ENCODE results near the gene TMEM132D.

DNA sequence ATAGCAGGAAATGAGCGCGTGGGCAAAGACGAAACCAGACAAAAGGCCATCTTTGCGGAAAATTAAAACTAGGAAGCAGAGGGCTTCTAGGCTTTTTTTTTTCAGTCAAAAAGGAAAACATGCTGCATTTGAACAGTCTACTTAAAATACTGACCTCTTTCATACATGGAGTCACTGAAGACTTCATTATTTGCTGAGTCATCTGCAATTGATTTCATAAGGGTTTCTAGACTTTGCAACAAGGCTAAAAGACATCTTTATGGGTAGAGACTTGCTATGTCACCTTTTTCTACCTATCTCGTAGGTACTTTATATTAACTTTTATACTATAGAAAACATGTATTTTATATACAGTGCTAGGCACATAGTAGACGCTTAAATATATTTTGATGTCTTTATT is 238.4 kb downstream of the TMEM132D start:
- TF ChIP-seq, protein P1, sequence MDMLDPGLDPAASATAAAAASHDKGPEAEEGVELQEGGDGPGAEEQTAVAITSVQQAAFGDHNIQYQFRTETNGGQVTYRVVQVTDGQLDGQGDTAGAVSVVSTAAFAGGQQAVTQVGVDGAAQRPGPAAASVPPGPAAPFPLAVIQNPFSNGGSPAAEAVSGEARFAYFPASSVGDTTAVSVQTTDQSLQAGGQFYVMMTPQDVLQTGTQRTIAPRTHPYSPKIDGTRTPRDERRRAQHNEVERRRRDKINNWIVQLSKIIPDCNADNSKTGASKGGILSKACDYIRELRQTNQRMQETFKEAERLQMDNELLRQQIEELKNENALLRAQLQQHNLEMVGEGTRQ (IDR thresholded peaks at IDR 0.05; ENCODE audit: low read depth, low read length), result no peak
- TF ChIP-seq, protein P2, sequence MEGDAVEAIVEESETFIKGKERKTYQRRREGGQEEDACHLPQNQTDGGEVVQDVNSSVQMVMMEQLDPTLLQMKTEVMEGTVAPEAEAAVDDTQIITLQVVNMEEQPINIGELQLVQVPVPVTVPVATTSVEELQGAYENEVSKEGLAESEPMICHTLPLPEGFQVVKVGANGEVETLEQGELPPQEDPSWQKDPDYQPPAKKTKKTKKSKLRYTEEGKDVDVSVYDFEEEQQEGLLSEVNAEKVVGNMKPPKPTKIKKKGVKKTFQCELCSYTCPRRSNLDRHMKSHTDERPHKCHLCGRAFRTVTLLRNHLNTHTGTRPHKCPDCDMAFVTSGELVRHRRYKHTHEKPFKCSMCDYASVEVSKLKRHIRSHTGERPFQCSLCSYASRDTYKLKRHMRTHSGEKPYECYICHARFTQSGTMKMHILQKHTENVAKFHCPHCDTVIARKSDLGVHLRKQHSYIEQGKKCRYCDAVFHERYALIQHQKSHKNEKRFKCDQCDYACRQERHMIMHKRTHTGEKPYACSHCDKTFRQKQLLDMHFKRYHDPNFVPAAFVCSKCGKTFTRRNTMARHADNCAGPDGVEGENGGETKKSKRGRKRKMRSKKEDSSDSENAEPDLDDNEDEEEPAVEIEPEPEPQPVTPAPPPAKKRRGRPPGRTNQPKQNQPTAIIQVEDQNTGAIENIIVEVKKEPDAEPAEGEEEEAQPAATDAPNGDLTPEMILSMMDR (conservative IDR thresholded peaks at IDR 0.05; ENCODE audit: low read depth, low read length), result no peak
- no peak for TF ChIP-seq CEBPB (IDR thresholded peaks at IDR 0.05; ENCODE audit: low read depth, low read length)
- no peak for TF ChIP-seq POLR2A (IDR thresholded peaks at IDR 0.05; ENCODE audit: low read depth, low read length)
- no peak for TF ChIP-seq SMC3 (IDR thresholded peaks at IDR 0.05; ENCODE audit: low read depth, low read length)
- TF ChIP-seq BHLHE40 (IDR thresholded peaks at IDR 0.05; ENCODE audit: low read depth, low read length), result no peak
- no peak for TF ChIP-seq MXI1 (IDR thresholded peaks at IDR 0.05; ENCODE audit: borderline replicate concordance, low read depth, low read length)
- peak; percentile 83 for TF ChIP-seq MAFK (IDR thresholded peaks at IDR 0.05; ENCODE audit: low read depth, low read length)
- no peak for TF ChIP-seq RAD21 (IDR thresholded peaks at IDR 0.05; ENCODE audit: low read length)
- TF ChIP-seq FOS (IDR thresholded peaks at IDR 0.05; ENCODE audit: low read depth, low read length), result no peak
- no peak for TF ChIP-seq RCOR1 (IDR thresholded peaks at IDR 0.05; ENCODE audit: insufficient replicate concordance, low read length)
- no peak for TF ChIP-seq RFX5 (IDR thresholded peaks at IDR 0.05; ENCODE audit: low read depth, low read length)
- TF ChIP-seq, protein P3, sequence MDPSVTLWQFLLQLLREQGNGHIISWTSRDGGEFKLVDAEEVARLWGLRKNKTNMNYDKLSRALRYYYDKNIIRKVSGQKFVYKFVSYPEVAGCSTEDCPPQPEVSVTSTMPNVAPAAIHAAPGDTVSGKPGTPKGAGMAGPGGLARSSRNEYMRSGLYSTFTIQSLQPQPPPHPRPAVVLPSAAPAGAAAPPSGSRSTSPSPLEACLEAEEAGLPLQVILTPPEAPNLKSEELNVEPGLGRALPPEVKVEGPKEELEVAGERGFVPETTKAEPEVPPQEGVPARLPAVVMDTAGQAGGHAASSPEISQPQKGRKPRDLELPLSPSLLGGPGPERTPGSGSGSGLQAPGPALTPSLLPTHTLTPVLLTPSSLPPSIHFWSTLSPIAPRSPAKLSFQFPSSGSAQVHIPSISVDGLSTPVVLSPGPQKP (IDR thresholded peaks at IDR 0.05; ENCODE audit: borderline replicate concordance, low read depth, low read length), result no peak
